ENCODE data around the gene AURKA.

DNA sequence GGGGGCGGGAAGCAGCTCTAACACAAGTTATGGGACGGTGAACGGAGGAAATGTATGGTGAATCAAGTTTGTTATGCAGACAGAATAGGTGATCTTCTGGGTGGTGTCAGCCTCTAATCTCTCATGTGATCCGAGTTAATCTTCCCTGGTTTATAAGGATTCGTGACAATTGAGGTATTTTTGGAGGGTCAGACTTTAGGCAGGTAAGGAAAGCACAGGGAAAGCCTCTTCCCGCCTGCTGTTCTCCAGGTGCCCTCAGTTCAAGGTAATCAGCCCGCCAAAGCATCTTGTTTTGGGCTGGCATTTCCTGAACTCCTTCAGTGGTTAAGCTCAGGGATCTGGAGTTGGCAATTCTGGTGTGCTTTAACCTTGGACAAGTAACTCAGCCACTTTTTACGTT is 1.6 kb upstream of the AURKA start:
- TF ChIP-seq, protein P1, sequence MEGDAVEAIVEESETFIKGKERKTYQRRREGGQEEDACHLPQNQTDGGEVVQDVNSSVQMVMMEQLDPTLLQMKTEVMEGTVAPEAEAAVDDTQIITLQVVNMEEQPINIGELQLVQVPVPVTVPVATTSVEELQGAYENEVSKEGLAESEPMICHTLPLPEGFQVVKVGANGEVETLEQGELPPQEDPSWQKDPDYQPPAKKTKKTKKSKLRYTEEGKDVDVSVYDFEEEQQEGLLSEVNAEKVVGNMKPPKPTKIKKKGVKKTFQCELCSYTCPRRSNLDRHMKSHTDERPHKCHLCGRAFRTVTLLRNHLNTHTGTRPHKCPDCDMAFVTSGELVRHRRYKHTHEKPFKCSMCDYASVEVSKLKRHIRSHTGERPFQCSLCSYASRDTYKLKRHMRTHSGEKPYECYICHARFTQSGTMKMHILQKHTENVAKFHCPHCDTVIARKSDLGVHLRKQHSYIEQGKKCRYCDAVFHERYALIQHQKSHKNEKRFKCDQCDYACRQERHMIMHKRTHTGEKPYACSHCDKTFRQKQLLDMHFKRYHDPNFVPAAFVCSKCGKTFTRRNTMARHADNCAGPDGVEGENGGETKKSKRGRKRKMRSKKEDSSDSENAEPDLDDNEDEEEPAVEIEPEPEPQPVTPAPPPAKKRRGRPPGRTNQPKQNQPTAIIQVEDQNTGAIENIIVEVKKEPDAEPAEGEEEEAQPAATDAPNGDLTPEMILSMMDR (IDR thresholded peaks at IDR 0.05; ENCODE audit: low read depth, low read length, missing input control) = no peak
- TF ChIP-seq, protein P2, sequence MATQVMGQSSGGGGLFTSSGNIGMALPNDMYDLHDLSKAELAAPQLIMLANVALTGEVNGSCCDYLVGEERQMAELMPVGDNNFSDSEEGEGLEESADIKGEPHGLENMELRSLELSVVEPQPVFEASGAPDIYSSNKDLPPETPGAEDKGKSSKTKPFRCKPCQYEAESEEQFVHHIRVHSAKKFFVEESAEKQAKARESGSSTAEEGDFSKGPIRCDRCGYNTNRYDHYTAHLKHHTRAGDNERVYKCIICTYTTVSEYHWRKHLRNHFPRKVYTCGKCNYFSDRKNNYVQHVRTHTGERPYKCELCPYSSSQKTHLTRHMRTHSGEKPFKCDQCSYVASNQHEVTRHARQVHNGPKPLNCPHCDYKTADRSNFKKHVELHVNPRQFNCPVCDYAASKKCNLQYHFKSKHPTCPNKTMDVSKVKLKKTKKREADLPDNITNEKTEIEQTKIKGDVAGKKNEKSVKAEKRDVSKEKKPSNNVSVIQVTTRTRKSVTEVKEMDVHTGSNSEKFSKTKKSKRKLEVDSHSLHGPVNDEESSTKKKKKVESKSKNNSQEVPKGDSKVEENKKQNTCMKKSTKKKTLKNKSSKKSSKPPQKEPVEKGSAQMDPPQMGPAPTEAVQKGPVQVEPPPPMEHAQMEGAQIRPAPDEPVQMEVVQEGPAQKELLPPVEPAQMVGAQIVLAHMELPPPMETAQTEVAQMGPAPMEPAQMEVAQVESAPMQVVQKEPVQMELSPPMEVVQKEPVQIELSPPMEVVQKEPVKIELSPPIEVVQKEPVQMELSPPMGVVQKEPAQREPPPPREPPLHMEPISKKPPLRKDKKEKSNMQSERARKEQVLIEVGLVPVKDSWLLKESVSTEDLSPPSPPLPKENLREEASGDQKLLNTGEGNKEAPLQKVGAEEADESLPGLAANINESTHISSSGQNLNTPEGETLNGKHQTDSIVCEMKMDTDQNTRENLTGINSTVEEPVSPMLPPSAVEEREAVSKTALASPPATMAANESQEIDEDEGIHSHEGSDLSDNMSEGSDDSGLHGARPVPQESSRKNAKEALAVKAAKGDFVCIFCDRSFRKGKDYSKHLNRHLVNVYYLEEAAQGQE (IDR thresholded peaks at IDR 0.05) = no peak
- TF ChIP-seq TAF1 (conservative IDR thresholded peaks at IDR 0.05) (no peak), RAD21 (IDR thresholded peaks at IDR 0.05) (no peak), GABPA (IDR thresholded peaks at IDR 0.05 in 1 of 2, conservative IDR thresholded peaks at IDR 0.05 in 1 of 2) (no peak), YY1 (IDR thresholded peaks at IDR 0.05) (no peak), NR2F2 (IDR thresholded peaks at IDR 0.05) (no peak), JUND (IDR thresholded peaks at IDR 0.05) (no peak), RXRA (IDR thresholded peaks at IDR 0.05) (no peak), SP1 (IDR thresholded peaks at IDR 0.05) (no peak), FOXA1 (IDR thresholded peaks at IDR 0.05) (no peak)
- TF ChIP-seq, protein P3, sequence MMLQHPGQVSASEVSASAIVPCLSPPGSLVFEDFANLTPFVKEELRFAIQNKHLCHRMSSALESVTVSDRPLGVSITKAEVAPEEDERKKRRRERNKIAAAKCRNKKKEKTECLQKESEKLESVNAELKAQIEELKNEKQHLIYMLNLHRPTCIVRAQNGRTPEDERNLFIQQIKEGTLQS (IDR thresholded peaks at IDR 0.05) = no peak
- TF ChIP-seq, protein P4, sequence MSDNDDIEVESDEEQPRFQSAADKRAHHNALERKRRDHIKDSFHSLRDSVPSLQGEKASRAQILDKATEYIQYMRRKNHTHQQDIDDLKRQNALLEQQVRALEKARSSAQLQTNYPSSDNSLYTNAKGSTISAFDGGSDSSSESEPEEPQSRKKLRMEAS (IDR thresholded peaks at IDR 0.05) = no peak
- TF ChIP-seq, protein P5, sequence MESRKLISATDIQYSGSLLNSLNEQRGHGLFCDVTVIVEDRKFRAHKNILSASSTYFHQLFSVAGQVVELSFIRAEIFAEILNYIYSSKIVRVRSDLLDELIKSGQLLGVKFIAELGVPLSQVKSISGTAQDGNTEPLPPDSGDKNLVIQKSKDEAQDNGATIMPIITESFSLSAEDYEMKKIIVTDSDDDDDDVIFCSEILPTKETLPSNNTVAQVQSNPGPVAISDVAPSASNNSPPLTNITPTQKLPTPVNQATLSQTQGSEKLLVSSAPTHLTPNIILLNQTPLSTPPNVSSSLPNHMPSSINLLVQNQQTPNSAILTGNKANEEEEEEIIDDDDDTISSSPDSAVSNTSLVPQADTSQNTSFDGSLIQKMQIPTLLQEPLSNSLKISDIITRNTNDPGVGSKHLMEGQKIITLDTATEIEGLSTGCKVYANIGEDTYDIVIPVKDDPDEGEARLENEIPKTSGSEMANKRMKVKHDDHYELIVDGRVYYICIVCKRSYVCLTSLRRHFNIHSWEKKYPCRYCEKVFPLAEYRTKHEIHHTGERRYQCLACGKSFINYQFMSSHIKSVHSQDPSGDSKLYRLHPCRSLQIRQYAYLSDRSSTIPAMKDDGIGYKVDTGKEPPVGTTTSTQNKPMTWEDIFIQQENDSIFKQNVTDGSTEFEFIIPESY (IDR thresholded peaks at IDR 0.05) = no peak

Data from liver (tissue), 3 donors.